MM.1S (cell line): ENCODE results near the gene DNAI1.

Source experiments
- EZH2 ChIP-seq: fragments of 300-600 bp; sonication (generic); optimal IDR thresholded peaks from 2 replicates; pipeline ENCODE3; 2017; ENCODE audit warnings: low read depth, mild to moderate bottlenecking, antibody characterized with exemption, low read length, mixed read lengths
- EZH2phosphoT487 ChIP-seq: fragments of 300-600 bp; sonication (generic); IDR thresholded peaks from 2 replicates; pipeline ENCODE4 v1.6.1; 2018; ENCODE audit warnings: antibody characterized with exemption, low read length
- TF ChIP-seq, protein P1 (sequence below): fragments of 300-600 bp; sonication (generic); IDR thresholded peaks from 2 replicates; pipeline ENCODE4 v1.5.1; 2016; ENCODE audit warnings: antibody characterized with exemption, low read length, mixed read lengths

DNA sequence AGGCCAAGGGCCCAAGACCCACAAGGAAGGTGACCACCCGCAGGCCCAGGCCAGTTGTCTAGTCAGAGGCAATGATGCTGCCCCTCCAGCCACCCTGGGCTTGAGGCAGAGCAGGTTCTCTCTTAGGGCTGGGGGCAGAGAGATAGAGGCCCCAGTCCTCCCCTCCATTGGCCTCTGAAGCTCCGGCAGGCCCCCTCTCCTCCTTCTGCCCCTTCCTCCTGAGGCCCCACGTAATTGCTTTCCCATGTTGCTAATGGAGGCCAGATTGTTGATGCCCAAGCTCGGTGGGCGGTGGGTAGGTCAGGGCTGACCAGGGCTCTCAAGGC is 90.8 kb downstream of the DNAI1 start:
- TF ChIP-seq, protein P1, sequence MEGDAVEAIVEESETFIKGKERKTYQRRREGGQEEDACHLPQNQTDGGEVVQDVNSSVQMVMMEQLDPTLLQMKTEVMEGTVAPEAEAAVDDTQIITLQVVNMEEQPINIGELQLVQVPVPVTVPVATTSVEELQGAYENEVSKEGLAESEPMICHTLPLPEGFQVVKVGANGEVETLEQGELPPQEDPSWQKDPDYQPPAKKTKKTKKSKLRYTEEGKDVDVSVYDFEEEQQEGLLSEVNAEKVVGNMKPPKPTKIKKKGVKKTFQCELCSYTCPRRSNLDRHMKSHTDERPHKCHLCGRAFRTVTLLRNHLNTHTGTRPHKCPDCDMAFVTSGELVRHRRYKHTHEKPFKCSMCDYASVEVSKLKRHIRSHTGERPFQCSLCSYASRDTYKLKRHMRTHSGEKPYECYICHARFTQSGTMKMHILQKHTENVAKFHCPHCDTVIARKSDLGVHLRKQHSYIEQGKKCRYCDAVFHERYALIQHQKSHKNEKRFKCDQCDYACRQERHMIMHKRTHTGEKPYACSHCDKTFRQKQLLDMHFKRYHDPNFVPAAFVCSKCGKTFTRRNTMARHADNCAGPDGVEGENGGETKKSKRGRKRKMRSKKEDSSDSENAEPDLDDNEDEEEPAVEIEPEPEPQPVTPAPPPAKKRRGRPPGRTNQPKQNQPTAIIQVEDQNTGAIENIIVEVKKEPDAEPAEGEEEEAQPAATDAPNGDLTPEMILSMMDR: no peak
- TF ChIP-seq EZH2phosphoT487: no peak
- no peak for TF ChIP-seq EZH2
